Heart right ventricle (tissue), 16 donors: ENCODE measurements around the gene KMT2C. TPM values are rescaled to one million over a fixed set of nuclear protein-coding genes. Genes with fewer than 3 reads are reported as not detected.
A peak's percentile ranks its signal among the peaks of the same experiment; 100 is the strongest.

Experiments used
- ATAC-seq, 8 donors: fragments of 200-7000 bp; cut with Tn5 transposase; one replicate each; pipeline ENCODE4 v1.9.1; 2020; ENCODE audit warnings: mild to moderate bottlenecking in 8 of 8, moderate library complexity in 8 of 8, moderate number of reproducible peaks in 1 of 8
- DNase-seq, 2 donors: peaks; one replicate each; pipeline ENCODE4 v3.0.0-alpha.2; 2020
- H3K27ac ChIP-seq, 10 donors: fragments of 200-600 bp; sonication (generic) in 2 of 10; one replicate each; pipeline versions ENCODE4 v1.5.0 to v1.8.0; 2020 to 2022; ENCODE audit warnings: mild to moderate bottlenecking in 3 of 10
- H3K27me3 ChIP-seq, 7 donors: fragments of 200-600 bp; one replicate each; pipeline ENCODE4 v1.8.0; 2021 to 2022; ENCODE audit warnings: mild to moderate bottlenecking in 2 of 7
- H3K36me3 ChIP-seq, 9 donors: fragments of 200-600 bp; sonication (generic) in 1 of 9; one replicate each; pipeline versions ENCODE4 v1.5.0 to v1.8.0; 2020 to 2022; ENCODE audit warnings: mild to moderate bottlenecking in 2 of 9
- H3K4me1 ChIP-seq, 9 donors: fragments of 200-600 bp; sonication (generic) in 1 of 9; one replicate each; pipeline versions ENCODE4 v1.5.0 to v1.8.0; 2020 to 2022; ENCODE audit warnings: mild to moderate bottlenecking in 4 of 9
- H3K4me3 ChIP-seq, 10 donors: fragments of 200-600 bp; sonication (generic) in 2 of 10; one replicate each; pipeline versions ENCODE4 v1.5.0 to v1.8.0; 2020 to 2022; ENCODE audit warnings: mild to moderate bottlenecking in 7 of 10, moderate library complexity in 2 of 10
- H3K9me3 ChIP-seq, 11 donors: fragments of 200-600 bp in 10 of 11; sonication (generic) in 2 of 11; one replicate each; pipeline versions ENCODE4 v1.5.0 to v1.8.0; 2013 to 2022; ENCODE audit warnings: mild to moderate bottlenecking in 2 of 11, control low read depth in 1 of 11, moderate library complexity in 1 of 11
- WGBS, 2 donors: extraction: QIAGEN DNeasy Blood & Tissue Kit; methylation state at CpG; one replicate each; pipeline ENCODE4 v1.1.7; 2013; ENCODE audit warnings: inconsistent platforms in 1 of 2; 5-methylcytosine and 5-hydroxymethylcytosine counted together
- intact Hi-C, 10 donors: fragments of 100-400 bp; cut with DNase I; formaldehyde crosslinking; loops; one replicate each; pipeline versions ENCODE4 v1.11.1 to v1.14.2; 2022
- polyA plus RNA-seq, 2 donors: library from polyadenylated mRNA; stranded (reverse); fragments of 200-250 nt; gene quantifications; one replicate each; pipeline ENCODE4 v1.2.3, GENCODE V29; 2013
- total RNA-seq, 10 donors: library from RNA; stranded (reverse); fragmentation: NEBNext Ultra II Directional in 3 of 10; extraction: Animal tissue kit (Norgen Biotek cat#: 25700) in 3 of 10; gene quantifications; one replicate each; pipeline versions ENCODE4 v1.2.1 to v1.2.4, GENCODE V29; 2021 to 2023
- TF ChIP-seq, protein P1 (sequence below), 9 donors: fragments of 200-600 bp; sonication (generic) in 2 of 9; IDR thresholded peaks; one replicate each; pipeline versions ENCODE4 v1.5.0 to v1.8.0; 2021 to 2022; ENCODE audit warnings: antibody characterized with exemption in 9 of 9, mild to moderate bottlenecking in 5 of 9, moderate library complexity in 1 of 9
- donor health status: Arrhythmogenic right ventricular cardiomyopathy.
- donor health status: ischemic (EF 13 %, LVEDD 7.1; RV severe dilation, severe dysfunction).
- donor health status: healthy with polysubstance abuse.
- donor health status: DM: no; HTN: yes; CAD: no.
- donor health status: DM: no; HTN: no; CAD: no.
- donor health status: ischemic (EF 25% LVEDD 6.9; RV normal size, moderate dysfunction).
- donor health status: ischemic (EF 25% LVEDD 5.7; RV mildly dilated, moderate dysfunction).
- donor health status: healthy.
- donor health status: DM: yes; HTN: yes; CAD: no.
- donor health status: Ischemic cardiomyopathy.
- donor health status: ischemic (EF 35%, LVEDD 5.7; RV mildly dilated, moderate dysfunction).
- donor health status: nonischemic (EF 11% LVEDD 7.7; RV severe dilation, severe dysfunction).
- donor health status: DM: yes; HTN: yes; CAD: no.
- donor health status: PGD.
- donor health status: ischemic (EF 29% LVEDD 5.4; RV normal size, mild dysfunction).
- donor health status: nonischemic (EF 23%, LVEDD 6.1; RV moderate dilation, normal function).

Gene KMT2C
- total and polyA plus RNA-seq, 12 donors: 5.5 to 54.3 (median 46.3) TPM

DNA sequence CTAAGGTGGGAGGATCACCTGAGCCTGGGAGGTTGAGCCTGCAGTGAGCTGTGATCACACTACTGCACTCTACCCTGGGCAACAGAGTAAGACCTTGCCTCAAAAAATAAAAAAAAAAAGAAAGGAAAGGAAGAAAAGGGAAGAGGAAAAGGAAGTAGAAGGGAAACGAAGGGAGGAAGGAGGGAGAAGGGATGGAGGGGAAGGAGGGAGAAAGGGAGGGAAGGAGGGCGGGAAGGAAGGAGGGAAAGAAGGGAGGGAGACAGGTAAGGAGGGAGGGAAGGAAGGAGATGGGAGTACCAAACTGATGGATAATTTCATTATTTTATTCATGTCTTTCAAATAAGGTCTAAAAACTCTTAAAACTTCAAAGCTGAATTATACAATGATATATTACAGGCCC, 106.3 kb downstream of the KMT2C start:
- Histone ChIP-seq H3K9me3 (no peaks in the 10 kb centered on the region), H3K27me3 (no peaks in the 10 kb centered on the region), H3K36me3 (peaks cover 0 to 55% (median 14%) of the 10 kb centered on the region in 9 donors), H3K4me3 (no peak overlapping the region), H3K27ac (no peak overlapping the region), H3K4me1 (peaks cover 0 to 18% (median 0%) of the 10 kb centered on the region in 9 donors)
- TF ChIP-seq, protein P1, sequence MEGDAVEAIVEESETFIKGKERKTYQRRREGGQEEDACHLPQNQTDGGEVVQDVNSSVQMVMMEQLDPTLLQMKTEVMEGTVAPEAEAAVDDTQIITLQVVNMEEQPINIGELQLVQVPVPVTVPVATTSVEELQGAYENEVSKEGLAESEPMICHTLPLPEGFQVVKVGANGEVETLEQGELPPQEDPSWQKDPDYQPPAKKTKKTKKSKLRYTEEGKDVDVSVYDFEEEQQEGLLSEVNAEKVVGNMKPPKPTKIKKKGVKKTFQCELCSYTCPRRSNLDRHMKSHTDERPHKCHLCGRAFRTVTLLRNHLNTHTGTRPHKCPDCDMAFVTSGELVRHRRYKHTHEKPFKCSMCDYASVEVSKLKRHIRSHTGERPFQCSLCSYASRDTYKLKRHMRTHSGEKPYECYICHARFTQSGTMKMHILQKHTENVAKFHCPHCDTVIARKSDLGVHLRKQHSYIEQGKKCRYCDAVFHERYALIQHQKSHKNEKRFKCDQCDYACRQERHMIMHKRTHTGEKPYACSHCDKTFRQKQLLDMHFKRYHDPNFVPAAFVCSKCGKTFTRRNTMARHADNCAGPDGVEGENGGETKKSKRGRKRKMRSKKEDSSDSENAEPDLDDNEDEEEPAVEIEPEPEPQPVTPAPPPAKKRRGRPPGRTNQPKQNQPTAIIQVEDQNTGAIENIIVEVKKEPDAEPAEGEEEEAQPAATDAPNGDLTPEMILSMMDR (IDR thresholded peaks at IDR 0.05): no peak
- ATAC-seq (no peak), DNase-seq (no peak)
- intact Hi-C loops: loop anchor here in 1 of 10 donors (5.0 kb wide), 1 partner anchor 878 kb away; no protein-coding TSS in a partner anchor
- WGBS, 2 donors: 79 to 90% methylated on average over 2 of the region's 2 CpGs

DNA sequence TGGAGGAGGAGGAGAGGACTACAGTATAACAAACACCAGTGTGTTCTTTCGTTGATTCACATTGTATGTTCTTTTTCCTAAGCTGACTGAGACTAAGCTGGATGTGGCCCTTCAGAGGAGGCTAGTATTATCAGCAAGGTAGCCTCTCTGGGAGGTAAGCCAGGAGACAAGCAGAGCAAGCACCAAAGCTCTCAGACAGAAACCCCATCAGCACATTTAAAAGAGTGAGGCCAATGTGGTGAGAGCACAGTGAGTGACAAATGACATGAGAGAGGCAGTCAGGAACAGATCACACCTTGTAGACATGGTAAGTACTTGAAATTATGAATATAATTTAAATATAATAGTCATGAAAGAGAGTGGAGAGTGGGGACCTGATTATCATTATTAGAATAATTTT, 107.6 kb downstream of the KMT2C start:
- H3K27ac ChIP-seq: no peak overlapping the region
- peak in 6 of 8 donors; percentile 30 to 82 (median 58) for ATAC-seq
- peaks cover 0 to 2% (median 0%) of the 10 kb centered on the region in 11 donors for H3K9me3 ChIP-seq
- H3K4me1 ChIP-seq: peaks cover 0 to 17% (median 0%) of the 10 kb centered on the region in 9 donors
- no peak for DNase-seq
- TF ChIP-seq, protein P1 (IDR thresholded peaks at IDR 0.05): no peak
- 61 to 65% methylated on average over 1 of the region's 1 CpG for WGBS, 2 donors
- H3K27me3 ChIP-seq: no peaks in the 10 kb centered on the region
- intact Hi-C loops: loop anchor here in 1 of 10 donors (5.0 kb wide), 1 partner anchor 879 kb away; no protein-coding TSS in a partner anchor
- peaks cover 0 to 55% (median 14%) of the 10 kb centered on the region in 9 donors for H3K36me3 ChIP-seq
- no peak overlapping the region for H3K4me3 ChIP-seq

DNA sequence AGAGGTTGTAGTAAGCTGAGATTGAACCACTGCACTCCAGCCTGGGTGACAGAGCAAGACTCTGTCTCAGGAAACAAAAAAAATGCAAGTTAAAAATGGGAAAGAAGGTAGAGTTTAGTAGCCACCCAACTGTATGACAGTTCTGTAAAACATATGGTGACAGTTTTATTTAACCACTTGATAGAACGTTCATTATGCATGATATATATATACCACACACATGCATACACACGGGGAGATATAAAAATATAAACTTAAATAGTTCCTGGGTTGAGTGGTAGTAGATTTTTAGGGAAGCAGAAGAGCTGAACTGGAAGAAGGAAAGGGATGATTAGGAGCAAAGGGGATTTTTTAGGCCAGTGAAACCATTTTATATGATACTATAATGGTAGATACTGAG, 120.0 kb downstream of the KMT2C start:
- Histone ChIP-seq H3K27ac (no peak overlapping the region), H3K36me3 (peaks cover 0 to 14% (median 0%) of the 10 kb centered on the region in 9 donors), H3K9me3 (peaks cover 0 to under 1% (median 0%) of the 10 kb centered on the region in 11 donors), H3K4me3 (no peak overlapping the region), H3K4me1 (peaks cover 0 to 42% (median 36%) of the 10 kb centered on the region in 9 donors), H3K27me3 (no peaks in the 10 kb centered on the region)
- ATAC-seq: no peak
- 72 to 75% methylated on average over 2 of the region's 2 CpGs for WGBS, 2 donors
- intact Hi-C loops: no loop called here
- TF ChIP-seq, protein P1 (IDR thresholded peaks at IDR 0.05): no peak
- no peak for DNase-seq

DNA sequence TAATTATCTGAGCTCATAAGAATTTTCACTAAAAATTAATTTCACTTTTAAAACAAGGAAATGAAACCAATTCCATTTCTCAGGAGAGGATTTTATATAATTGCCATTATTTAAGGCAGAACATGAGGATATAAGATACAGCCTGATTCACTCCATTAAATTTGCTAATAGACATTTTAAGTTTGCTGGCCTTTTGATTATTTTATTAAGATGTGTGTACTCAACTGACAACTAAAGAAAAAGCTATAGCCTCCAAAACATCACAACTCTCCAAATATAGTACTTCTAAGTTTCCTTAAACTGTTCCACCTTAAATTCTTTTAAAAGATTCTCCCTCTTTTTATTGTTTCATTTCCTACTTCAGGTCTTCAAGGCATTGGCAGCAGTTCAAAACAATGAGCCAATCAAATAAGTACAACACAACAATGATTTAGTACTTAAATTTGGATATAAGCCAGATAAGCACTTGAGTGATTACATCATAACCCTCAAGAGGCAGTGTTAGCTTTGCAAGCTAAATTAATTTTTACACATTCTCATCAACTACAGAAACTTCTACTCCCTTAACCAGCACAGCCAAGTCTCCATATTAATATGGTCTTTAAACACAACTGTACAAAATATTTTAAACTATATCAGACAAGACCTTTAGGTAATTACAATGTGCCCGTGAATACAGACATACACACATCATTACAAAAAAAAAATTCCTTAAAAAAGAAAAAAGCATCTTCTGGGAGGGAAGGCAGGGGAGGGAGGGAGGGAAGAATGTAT, 121.8 kb downstream of the KMT2C start:
- DNase-seq (peak in 1 of 2 donors; percentile 62), ATAC-seq (peak in 7 of 8 donors; percentile 71 to 92 (median 87))
- Histone ChIP-seq H3K36me3 (peaks cover 0 to 28% (median 6%) of the 10 kb centered on the region in 9 donors), H3K9me3 (no peaks in the 10 kb centered on the region), H3K4me1 (peaks cover 0 to 43% (median 36%) of the 10 kb centered on the region in 9 donors), H3K27me3 (no peaks in the 10 kb centered on the region), H3K4me3 (peak overlapping the region in 2 of 10 donors; percentile 2 to 7), H3K27ac (peak overlapping the region in 5 of 10 donors; percentile 7 to 69 (median 39))
- TF ChIP-seq, protein P1 (IDR thresholded peaks at IDR 0.05): no peak
- 39 to 54% methylated on average over 1 of the region's 1 CpG for WGBS, 2 donors
- intact Hi-C loops: no loop called here
